HEK293 (cell line): ENCODE results near the gene TCEA3.

Source experiments
- CTCF ChIA-PET: fragments of 350-600 bp; formaldehyde crosslinking; extraction: SDS; loops from one replicate; lab custom pipeline; 2021; ENCODE audit warnings: antibody characterized with exemption; lab: Yijun Ruan, JAX
- POLR2A ChIA-PET: fragments of 300-600 bp; formaldehyde crosslinking; extraction: SDS; loops from one replicate; lab custom pipeline; 2020; ENCODE audit warnings: antibody characterized with exemption, inconsistent platforms; lab: Yijun Ruan, JAX
- H3K27ac ChIP-seq: fragments of 200-500 bp; sonication (Bioruptor generic); 2 replicates; pipeline ENCODE4 v1.5.1; 2014; ENCODE audit warnings: low read depth, low read length, control low read depth, inconsistent platforms; ENCODE audit errors: extremely low read depth
- H3K36me3 ChIP-seq, 2 experiments: fragments of 200-500 bp in 1 of 2; sonication (Bioruptor generic) in 1 of 2; 1 replicate in 1 of 2; 2 replicates in 1 of 2; pipeline ENCODE4 v1.5.1; 2014 to 2017; ENCODE audit warnings: inconsistent platforms in 2 of 2, low read length in 2 of 2; ENCODE audit not compliant: control insufficient read depth in 2 of 2, insufficient read depth in 1 of 2
- H3K4me1 ChIP-seq: fragments of 200-500 bp; sonication (Bioruptor generic); 2 replicates; pipeline ENCODE4 v1.5.1; 2014; ENCODE audit warnings: mild to moderate bottlenecking, low read length, inconsistent platforms; ENCODE audit not compliant: control insufficient read depth, insufficient read depth
- H3K4me3 ChIP-seq: 2 replicates; pipeline ENCODE4 v1.5.1; 2011; ENCODE audit warnings: low read depth, mild to moderate bottlenecking, control low read depth, low read length, moderate library complexity
- H3K9me3 ChIP-seq: fragments of 200-500 bp; sonication (Bioruptor generic); 2 replicates; pipeline ENCODE4 v1.5.1; 2014; ENCODE audit warnings: low read depth, low read length, inconsistent platforms; ENCODE audit not compliant: control insufficient read depth, insufficient read depth
- ATF2 ChIP-seq: fragments of 450-650 bp; formaldehyde crosslinking; IDR thresholded peaks from 2 replicates; pipeline ENCODE4 v1.5.1; 2016; ENCODE audit warnings: missing biosample characterization, missing genetic modification characterization, low read depth
- HOXC10 ChIP-seq: sonication (generic); formaldehyde crosslinking; IDR thresholded peaks from 2 replicates; pipeline ENCODE4 v1.8.1; 2023; ENCODE audit warnings: mild to moderate bottlenecking, missing genetic modification reagents
- INSM2 ChIP-seq: fragments of 450-650 bp; formaldehyde crosslinking; IDR thresholded peaks from 2 replicates; pipeline ENCODE4 v1.5.1; 2016; ENCODE audit warnings: missing biosample characterization, missing genetic modification characterization
- KLF9 ChIP-seq: fragments of 450-650 bp; formaldehyde crosslinking; IDR thresholded peaks from 2 replicates; pipeline ENCODE4 v1.5.1; 2016; ENCODE audit warnings: missing biosample characterization, missing genetic modification characterization, low read depth
- PATZ1 ChIP-seq: fragments of 450-650 bp; formaldehyde crosslinking; IDR thresholded peaks from 2 replicates; pipeline ENCODE4 v1.5.1; 2016; ENCODE audit warnings: missing biosample characterization, missing genetic modification characterization
- PRDM2 ChIP-seq: fragments of 450-650 bp; formaldehyde crosslinking; IDR thresholded peaks from 2 replicates; pipeline ENCODE4 v1.5.1; 2016; ENCODE audit warnings: missing biosample characterization, missing genetic modification characterization, borderline replicate concordance
- ZBTB49 ChIP-seq: fragments of 450-650 bp; formaldehyde crosslinking; IDR thresholded peaks from 2 replicates; pipeline ENCODE4 v1.5.1; 2016; ENCODE audit warnings: missing biosample characterization, missing genetic modification characterization, low read depth
- ZNF223 ChIP-seq: fragments of 450-650 bp; formaldehyde crosslinking; IDR thresholded peaks from 2 replicates; pipeline ENCODE4 v1.5.1; 2016; ENCODE audit warnings: missing biosample characterization, missing genetic modification characterization
- ZNF280D ChIP-seq: fragments of 450-650 bp; formaldehyde crosslinking; IDR thresholded peaks from 2 replicates; pipeline ENCODE4 v1.5.1; 2016; ENCODE audit warnings: missing biosample characterization, missing genetic modification characterization
- ZNF416 ChIP-seq: fragments of 450-650 bp; formaldehyde crosslinking; IDR thresholded peaks from 2 replicates; pipeline ENCODE4 v1.5.1; 2016; ENCODE audit warnings: missing biosample characterization, missing genetic modification characterization
- ZNF555 ChIP-seq: fragments of 450-650 bp; formaldehyde crosslinking; conservative IDR thresholded peaks from 2 replicates; pipeline ENCODE4 v1.5.1; 2017; ENCODE audit warnings: missing biosample characterization, mild to moderate bottlenecking, missing genetic modification characterization, inconsistent platforms
- ZNF600 ChIP-seq: fragments of 450-650 bp; formaldehyde crosslinking; IDR thresholded peaks from 2 replicates; pipeline ENCODE4 v1.5.1; 2016; ENCODE audit warnings: missing biosample characterization, missing genetic modification characterization
- ZNF629 ChIP-seq: fragments of 450-650 bp; formaldehyde crosslinking; IDR thresholded peaks from 2 replicates; pipeline ENCODE4 v1.5.1; 2017; ENCODE audit warnings: missing biosample characterization, missing genetic modification characterization
- ZNF664 ChIP-seq: fragments of 450-650 bp; formaldehyde crosslinking; IDR thresholded peaks from 2 replicates; pipeline ENCODE4 v1.5.1; 2016; ENCODE audit warnings: missing biosample characterization, missing genetic modification characterization

The TCEA3 gene

GRCh38 chr1:23403355-23403734, 21.2 kb downstream of the TCEA3 start:
- CTCF ChIA-PET = interaction anchor here (0.6 to 2.4 kb wide), 38 partner anchors 9 to 304 kb away, joined by 3 to 25 read pairs (median 4); partner anchors contain the start of genes HNRNPR, HTR1D and ZNF436

GRCh38 chr1:23403038-23403336, 21.6 kb downstream of the TCEA3 start:
- ChIA-PET POLR2A (interaction anchor here (2.3 to 4.3 kb wide), 2 partner anchors 34 to 58 kb away, joined by 32 to 50 read pairs; partner anchors contain the start of genes HNRNPR and ZNF436), CTCF (interaction anchor here (0.6 to 2.4 kb wide), 16 partner anchors 9 to 426 kb away, joined by 3 to 25 read pairs (median 5); partner anchors contain the start of genes HNRNPR, HTR1D and ZNF436)
- Histone ChIP-seq H3K36me3 (no peaks in the 10 kb centered on the region), H3K4me1 (peaks cover 13% of the 10 kb centered on the region), H3K9me3 (no peaks in the 10 kb centered on the region), H3K27ac (peak overlapping the region; percentile 8; the same call in 1 of the 2 replicates), H3K4me3 (no peak overlapping the region)
- TF ChIP-seq PRDM2 (tag by site-specific recombination) = no peak
- no peak for TF ChIP-seq ZNF555
- TF ChIP-seq HOXC10 (CRISPR knock-in tag) = no peak
- TF ChIP-seq ZNF280D (tag by site-specific recombination) = no peak
- TF ChIP-seq ZBTB49 (tag by site-specific recombination) = no peak
- peak; percentile 49 for TF ChIP-seq ZNF600 (tag by site-specific recombination)
- no peak for TF ChIP-seq ZNF416 (tag by site-specific recombination)
- peak; percentile 64; the same call in 1 of the 2 replicates for TF ChIP-seq INSM2 (tag by site-specific recombination)
- TF ChIP-seq ZNF223 (tag by site-specific recombination) = no peak
- TF ChIP-seq ZNF629 (tag by site-specific recombination) = no peak

More at GRCh38 chr1:23403355-23403734, 21.2 kb downstream of the TCEA3 start:
- Histone ChIP-seq H3K4me3 (no peak overlapping the region), H3K9me3 (no peaks in the 10 kb centered on the region), H3K36me3 (no peaks in the 10 kb centered on the region), H3K27ac (peak overlapping the region; percentile 26), H3K4me1 (peaks cover 13% of the 10 kb centered on the region)
- POLR2A ChIA-PET = interaction anchor here (0.7 to 4.3 kb wide), 10 partner anchors 9 to 125 kb away, joined by 3 to 50 read pairs (median 5); partner anchors contain the start of genes ASAP3, HNRNPR and ZNF436
- no peak for TF ChIP-seq PATZ1 (tag by site-specific recombination)
- TF ChIP-seq ATF2 = 0 out of 2 replicates have a peak, but pooled peaks have one; percentile 10
- TF ChIP-seq ZNF664 (tag by site-specific recombination) = peak; percentile 72
- no peak for TF ChIP-seq KLF9 (tag by site-specific recombination)
